Measurements from ENCODE around the gene PPP2R5E.

DNA sequence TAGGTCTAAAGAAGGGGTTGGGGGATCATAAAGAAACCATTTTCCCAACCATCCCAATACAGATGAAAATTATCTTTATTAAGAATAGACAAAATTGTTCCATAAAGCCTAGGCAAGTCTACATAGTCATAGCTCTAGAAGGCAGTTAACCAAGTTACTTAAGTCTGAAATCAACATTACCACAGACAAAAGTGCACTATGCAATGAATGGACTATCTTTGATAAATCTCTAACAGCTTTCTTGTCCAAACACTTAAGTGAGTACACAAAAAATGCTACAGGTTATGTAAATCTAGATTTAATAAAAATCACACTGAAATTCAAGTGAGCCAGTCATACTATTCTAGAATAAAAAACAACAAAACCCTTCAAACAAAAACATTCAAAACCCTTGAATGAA is 137.5 kb downstream of the PPP2R5E start:
- no peak for TF ChIP-seq POLR2AphosphoS5 (IDR thresholded peaks at IDR 0.05)
- TF ChIP-seq, protein P1, sequence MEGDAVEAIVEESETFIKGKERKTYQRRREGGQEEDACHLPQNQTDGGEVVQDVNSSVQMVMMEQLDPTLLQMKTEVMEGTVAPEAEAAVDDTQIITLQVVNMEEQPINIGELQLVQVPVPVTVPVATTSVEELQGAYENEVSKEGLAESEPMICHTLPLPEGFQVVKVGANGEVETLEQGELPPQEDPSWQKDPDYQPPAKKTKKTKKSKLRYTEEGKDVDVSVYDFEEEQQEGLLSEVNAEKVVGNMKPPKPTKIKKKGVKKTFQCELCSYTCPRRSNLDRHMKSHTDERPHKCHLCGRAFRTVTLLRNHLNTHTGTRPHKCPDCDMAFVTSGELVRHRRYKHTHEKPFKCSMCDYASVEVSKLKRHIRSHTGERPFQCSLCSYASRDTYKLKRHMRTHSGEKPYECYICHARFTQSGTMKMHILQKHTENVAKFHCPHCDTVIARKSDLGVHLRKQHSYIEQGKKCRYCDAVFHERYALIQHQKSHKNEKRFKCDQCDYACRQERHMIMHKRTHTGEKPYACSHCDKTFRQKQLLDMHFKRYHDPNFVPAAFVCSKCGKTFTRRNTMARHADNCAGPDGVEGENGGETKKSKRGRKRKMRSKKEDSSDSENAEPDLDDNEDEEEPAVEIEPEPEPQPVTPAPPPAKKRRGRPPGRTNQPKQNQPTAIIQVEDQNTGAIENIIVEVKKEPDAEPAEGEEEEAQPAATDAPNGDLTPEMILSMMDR (IDR thresholded peaks at IDR 0.05) = no peak

Measured in breast epithelium (tissue), 3 donors.